HL-60 (cell line): Measurements from ENCODE around the gene ITGAL.

Source experiments
- DNase-seq, 2 experiments: peaks; one replicate each; pipeline ENCODE4 v3.0.0-alpha.2; 2010 to 2020; ENCODE audit warnings: low read depth in 1 of 2, low spot score in 1 of 2
- H3K27ac ChIP-seq: fragments of 250-450 bp; sonication (Bioruptor Pico); replicated peaks from 2 replicates; pipeline ENCODE4 v1.5.1; 2020; ENCODE audit warnings: mild to moderate bottlenecking, moderate library complexity
- H3K27me3 ChIP-seq: fragments of 250-450 bp; sonication (Bioruptor Pico); 2 replicates; pipeline ENCODE4 v1.5.1; 2021; ENCODE audit warnings: mild to moderate bottlenecking, moderate library complexity; ENCODE audit not compliant: insufficient read depth, poor library complexity, severe bottlenecking
- H3K4me3 ChIP-seq: replicated peaks from 2 replicates; pipeline ENCODE4 v1.5.1; 2011; ENCODE audit warnings: mild to moderate bottlenecking, control low read depth, low read length; ENCODE audit not compliant: insufficient read depth
- CTCF ChIP-seq: IDR thresholded peaks from one replicate; pipeline ENCODE4 v1.5.1; 2011; ENCODE audit warnings: low read length, control low read depth, inconsistent platforms; ENCODE audit not compliant: insufficient read depth
- GABPA ChIP-seq: IDR thresholded peaks from 2 replicates; pipeline ENCODE4 v1.6.1; 2012; ENCODE audit warnings: low read depth
- POLR2AphosphoS5 ChIP-seq: IDR thresholded peaks from 2 replicates; pipeline ENCODE4 v1.6.1; 2012; ENCODE audit warnings: low read depth
- REST ChIP-seq: IDR thresholded peaks from 2 replicates; pipeline ENCODE4 v1.6.1; 2012; ENCODE audit warnings: low read depth; ENCODE audit not compliant: insufficient replicate concordance
- SPI1 ChIP-seq: IDR thresholded peaks from 2 replicates; pipeline ENCODE4 v1.6.1; 2012; ENCODE audit warnings: low read depth, mild to moderate bottlenecking, borderline replicate concordance

The ITGAL gene

DNA sequence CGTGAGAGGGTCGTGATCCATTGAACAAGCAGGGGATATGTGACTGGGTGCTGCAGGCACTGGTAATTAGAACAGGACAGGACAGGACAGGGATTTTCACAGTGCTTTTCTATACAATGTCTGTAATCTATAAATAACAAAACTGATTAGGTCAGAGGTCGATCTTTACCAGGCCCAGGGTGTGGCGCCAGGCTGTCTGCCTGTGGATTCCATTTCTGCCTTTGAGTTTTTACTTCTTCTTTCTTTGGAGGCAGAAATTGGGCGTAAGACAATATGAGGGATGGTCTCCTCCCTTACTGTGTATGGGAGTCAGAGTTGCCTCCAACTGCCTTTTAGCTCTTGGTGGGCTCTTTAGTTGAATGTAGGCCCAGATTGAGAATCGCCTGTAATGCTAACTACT, 87.1 kb downstream of the ITGAL start:
- H3K27ac ChIP-seq, result no peak overlapping the region
- H3K4me3 ChIP-seq, result no peak overlapping the region
- H3K27me3 ChIP-seq, result no peaks in the 10 kb centered on the region
- no peak for TF ChIP-seq POLR2AphosphoS5
- DNase-seq, result no peak

DNA sequence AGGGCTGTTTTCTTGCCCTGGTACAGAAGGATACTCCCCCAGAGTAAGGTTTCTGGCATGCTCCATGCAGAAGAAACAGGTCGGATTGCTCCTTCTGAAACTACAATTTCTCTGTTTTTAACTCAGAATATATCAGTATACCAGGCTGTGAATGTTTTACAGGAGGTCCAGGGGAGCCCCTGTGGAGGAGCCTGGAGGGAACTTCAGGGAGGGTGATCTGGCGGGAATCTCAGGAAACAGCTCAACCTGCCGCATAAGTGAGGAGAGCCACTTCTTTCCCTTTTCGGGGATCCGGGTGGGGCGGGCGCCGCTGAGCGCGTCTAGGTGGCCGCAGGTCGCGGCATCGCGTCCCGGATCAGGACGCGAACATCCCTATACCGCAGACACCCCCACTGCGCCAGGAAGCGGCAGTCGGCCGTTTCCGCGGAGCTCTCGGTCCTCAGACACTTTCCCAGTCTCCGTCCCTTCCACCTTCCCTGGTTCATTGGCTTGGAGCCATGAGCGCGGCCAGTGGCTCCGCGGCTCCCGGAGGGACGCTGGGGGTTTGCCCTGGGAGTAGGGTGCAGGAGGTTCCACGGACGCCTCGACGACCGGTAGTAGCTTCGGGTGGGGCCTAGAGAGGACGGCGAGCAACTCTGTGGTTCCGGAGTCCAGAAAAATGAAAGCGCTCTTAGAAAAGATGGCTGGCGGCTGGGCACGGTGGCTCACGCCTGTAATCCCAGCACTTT, 88.7 kb downstream of the ITGAL start:
- H3K4me3 ChIP-seq, result no peak overlapping the region
- DNase-seq, result no peak
- no peaks in the 10 kb centered on the region for H3K27me3 ChIP-seq
- TF ChIP-seq SPI1 (no peak), POLR2AphosphoS5 (no peak), CTCF (no peak), REST (no peak)
- H3K27ac ChIP-seq, result no peak overlapping the region

- no peak overlapping the region for H3K4me3 ChIP-seq
- TF ChIP-seq CTCF (no peak), REST (no peak), SPI1 (no peak), GABPA (no peak), POLR2AphosphoS5 (no peak)
- DNase-seq, result no peak
- no peak overlapping the region for H3K27ac ChIP-seq
- H3K27me3 ChIP-seq, result no peaks in the 10 kb centered on the region
Measured at GRCh38 chr16:30562021-30562420, 89.5 kb downstream of the ITGAL start.

- Histone ChIP-seq H3K27me3 (no peaks in the 10 kb centered on the region), H3K27ac (no peak overlapping the region), H3K4me3 (no peak overlapping the region)
- no peak for DNase-seq
- TF ChIP-seq POLR2AphosphoS5 (no peak), GABPA (no peak), CTCF (no peak), SPI1 (no peak), REST (no peak)
Measured at GRCh38 chr16:30565526-30565925, 93.0 kb downstream of the ITGAL start.
